NT2/D1 (cell line): ENCODE results near the gene MAP2K3.
"Not testable (repeated sequence)": the region's sequence is repeated elsewhere in the genome, so short reads cannot be mapped to it uniquely, and the experiment has no call there.

Experiments
- SUZ12 ChIP-seq: IDR thresholded peaks from 2 replicates; pipeline ENCODE4 v1.6.1; 2011; ENCODE audit not compliant: insufficient read length, insufficient read depth; ENCODE audit errors: extremely low read depth
- YY1 ChIP-seq: IDR thresholded peaks from 2 replicates; pipeline ENCODE4 v1.6.1; 2011; ENCODE audit not compliant: insufficient read length, insufficient read depth
- ZNF274 ChIP-seq: IDR thresholded peaks from 2 replicates; pipeline ENCODE4 v1.6.1; 2011; ENCODE audit warnings: mild to moderate bottlenecking, low read depth, low read length

GRCh38 chr17:21308931-21309381, 24.4 kb downstream of the MAP2K3 start:
- TF ChIP-seq ZNF274, YY1, SUZ12: not testable (repeated sequence)
